NCI-H146 (cell line): ENCODE measurements around the gene TEX101.

Experiments
- DNase-seq: peaks from one replicate; lab custom pipeline; 2025; lab: John Stamatoyannopoulos, UW

Gene TEX101

DNA sequence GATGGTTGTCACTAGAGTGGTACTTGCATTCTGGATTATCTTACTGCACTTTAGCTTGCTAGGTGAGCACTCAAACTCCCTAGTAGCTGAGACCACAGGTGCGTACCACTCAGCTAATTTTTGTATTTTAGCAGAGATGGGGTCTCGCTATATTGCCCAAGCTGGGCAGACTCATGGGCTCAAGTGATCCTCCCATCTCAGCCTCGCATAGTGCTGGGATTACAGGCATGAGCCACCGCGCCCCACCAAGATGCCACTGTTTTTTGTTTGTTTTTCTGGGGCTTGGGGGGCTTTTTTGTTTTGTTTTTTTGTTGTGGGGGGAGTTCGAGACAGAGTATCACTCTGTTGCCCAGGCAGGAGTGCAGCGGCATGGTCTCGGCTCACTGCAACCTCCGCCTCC is 33.0 kb downstream of the TEX101 start:
- no peak for DNase-seq

DNA sequence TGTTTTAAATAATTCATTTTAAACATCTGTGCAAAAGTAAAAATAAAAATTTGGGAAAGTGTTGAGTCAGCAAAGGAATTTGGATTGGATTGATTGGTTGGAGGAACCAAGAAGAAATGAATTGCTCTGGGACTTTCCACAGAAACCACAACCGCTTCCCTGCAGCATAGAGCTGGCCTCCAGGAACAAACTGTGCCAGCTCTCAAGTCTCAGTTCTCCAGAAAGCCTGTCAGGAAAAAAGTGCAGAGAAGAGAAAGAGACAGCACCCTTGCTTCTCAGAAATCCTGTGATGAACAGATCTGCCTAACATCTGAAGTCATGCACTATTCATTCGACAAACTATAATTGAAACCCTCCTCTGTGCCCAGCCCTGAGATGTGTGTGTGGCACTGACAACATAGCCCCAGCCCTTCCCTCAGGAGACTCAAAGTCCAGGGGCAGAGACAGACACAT is 35.9 kb downstream of the TEX101 start:
- no peak for DNase-seq

DNA sequence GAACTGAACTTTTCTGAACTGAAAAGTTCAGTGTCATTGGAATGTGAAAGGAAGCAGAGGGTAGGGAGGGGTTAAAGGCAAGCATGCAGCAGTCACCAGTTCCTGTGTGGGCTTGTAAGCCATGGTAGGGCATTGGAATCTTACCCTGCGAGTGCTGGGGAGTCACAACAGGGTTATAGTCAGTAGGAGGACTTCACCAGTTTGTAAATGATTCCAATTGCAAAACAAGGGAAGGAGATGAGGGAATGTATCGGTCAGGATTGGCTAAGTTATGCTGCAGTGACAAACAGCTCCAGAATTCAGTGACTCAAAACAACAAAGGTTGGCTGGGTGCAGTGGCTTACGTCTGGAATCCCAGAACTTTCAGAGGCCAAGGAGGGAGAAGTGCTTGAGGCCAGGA is 37.9 kb downstream of the TEX101 start:
- no peak for DNase-seq

DNA sequence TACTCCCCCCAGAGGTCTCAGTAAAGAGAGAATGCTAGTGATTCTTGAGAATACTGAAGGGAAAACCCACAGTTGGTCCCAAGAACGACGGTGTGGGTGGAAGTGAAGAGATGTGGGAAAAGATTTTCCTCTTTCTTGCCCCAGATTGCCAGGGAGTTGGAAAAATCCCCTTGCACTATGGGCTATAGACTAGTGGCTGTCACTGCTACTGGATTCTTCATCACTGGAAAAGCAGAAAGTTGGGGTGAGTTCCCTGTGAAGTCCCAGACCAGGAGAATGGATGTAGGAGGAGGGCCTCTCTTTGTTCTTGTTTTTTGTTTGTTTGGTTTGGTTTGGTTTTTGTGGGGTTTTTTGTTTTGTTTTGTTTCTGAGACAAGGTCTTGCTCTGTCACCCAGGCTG is 39.3 kb downstream of the TEX101 start:
- no peak for DNase-seq

DNA sequence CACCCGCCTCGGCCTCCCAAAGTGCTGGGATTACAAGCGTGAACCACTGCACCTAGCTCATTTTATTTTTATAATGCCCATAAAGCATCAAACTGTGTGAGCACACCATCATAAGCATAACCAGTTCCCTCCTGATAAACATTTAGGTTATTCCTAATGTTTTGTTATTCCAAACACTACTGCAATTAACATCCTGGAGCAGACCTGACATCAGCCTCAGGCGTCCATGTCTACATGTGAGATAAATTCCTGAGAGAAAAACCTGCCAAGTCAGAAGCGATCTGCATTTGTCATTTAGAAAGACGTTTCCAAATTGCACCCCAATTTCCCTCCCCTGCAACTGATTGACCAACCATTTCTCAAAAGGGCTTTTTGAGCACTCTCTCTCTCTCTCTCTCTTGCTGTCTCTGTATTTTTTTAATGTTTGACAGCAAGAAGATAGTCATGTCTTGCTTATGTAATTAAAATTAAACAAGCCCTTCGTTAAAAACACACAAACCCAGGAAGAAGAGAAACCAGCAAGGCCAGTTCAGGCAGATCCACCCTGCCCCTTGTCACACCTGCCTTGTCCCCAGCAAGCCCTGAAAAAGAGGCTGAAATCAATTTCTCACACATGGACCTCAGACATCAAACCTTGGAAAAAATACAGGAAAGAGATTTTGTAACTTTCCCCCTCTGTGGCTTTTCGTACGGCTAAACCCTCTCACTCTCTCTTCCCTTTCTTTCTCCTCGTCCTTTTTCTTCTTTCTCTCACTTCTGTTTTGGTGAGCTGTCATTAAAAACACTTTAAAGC is 40.8 kb downstream of the TEX101 start:
- DNase-seq: no peak

DNA sequence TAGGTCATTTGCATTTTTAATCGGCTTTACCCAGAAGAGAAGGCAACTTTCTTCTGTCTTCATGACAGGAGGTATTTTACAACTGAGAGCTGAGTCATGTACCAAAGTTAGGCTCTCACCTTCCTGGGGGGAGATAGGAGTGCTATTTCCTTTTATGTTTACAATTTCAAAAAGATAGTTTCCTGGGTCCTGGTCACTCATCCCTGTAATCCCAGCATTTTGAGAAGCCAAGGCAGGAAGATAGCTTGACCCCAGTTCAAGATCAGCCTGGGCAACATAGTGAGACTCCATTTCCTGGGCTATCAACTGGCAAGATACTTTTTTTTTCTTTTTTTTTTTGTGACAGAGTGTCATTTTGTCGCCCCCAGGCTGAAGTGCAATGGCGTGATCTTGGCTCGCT is 43.1 kb downstream of the TEX101 start:
- no peak for DNase-seq

DNA sequence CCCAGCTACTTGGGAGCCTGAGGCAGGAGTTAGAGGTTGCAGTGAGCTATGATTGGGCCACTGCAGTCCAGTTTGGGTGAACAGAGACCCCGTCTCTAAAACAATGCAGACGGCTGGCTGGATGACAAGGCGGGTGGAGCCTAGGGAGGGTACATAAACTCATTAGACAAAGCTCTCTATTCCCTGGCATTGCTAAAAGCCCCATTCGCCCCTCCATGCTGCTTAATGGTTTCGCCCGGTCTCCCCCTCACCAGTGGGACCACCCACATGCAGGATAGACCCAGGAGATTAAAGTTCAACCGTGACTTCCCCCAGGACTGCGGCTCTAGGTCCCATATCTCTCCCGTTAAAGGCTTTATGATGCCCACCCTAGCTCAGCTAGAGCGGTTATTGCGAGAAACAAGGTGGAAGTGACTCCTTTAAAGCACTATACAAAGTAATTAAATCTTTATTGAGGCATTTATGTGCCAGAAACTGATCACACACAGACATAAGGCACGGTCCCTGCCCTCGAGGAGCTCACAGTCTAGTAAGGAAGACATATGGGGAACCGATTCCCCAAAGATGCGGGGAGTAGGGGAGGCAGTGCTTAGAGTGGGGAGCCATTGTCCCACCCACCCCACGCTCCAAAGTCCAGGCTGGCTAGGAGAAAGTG is 45.8 kb downstream of the TEX101 start:
- DNase-seq: no peak

DNA sequence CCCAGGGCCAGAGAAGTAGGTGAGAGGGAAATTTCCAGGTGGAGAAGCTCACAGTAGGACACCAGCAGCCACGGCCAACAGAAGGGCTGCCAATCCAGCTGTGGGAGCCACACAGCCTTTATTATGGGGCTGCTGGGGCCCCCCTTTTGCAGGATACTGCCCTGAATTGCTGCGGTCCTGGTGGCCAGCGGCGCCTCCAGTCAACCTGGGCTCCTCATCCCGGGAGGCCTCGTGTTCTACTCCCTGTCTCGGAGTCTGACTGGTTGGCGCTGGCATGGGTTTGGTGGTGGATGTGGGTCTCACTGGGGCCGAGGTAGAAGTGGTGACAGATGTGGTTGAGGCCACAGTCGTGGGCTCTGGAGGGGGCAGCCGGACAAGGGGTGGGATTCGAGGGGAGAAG is 46.6 kb downstream of the TEX101 start:
- DNase-seq: no peak

DNA sequence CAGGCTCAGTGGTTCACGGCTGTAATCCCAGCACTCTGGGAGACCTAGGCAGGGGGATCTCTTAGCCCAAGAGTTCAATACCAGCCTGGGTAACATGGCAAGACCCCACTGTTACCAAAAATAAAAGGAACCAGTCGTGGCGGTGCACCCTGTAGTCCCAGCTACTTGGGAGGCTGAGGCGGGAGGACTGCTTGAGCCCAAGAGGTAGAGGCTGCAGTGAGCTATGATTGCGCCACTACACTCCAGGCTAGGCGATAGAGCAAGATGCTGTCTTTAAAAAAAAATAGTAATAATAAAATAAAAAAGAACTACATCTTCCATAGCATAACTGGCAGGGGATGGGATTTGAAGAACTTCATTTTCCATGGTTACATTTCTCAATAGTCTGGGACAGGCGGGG is 47.7 kb downstream of the TEX101 start:
- no peak for DNase-seq

DNA sequence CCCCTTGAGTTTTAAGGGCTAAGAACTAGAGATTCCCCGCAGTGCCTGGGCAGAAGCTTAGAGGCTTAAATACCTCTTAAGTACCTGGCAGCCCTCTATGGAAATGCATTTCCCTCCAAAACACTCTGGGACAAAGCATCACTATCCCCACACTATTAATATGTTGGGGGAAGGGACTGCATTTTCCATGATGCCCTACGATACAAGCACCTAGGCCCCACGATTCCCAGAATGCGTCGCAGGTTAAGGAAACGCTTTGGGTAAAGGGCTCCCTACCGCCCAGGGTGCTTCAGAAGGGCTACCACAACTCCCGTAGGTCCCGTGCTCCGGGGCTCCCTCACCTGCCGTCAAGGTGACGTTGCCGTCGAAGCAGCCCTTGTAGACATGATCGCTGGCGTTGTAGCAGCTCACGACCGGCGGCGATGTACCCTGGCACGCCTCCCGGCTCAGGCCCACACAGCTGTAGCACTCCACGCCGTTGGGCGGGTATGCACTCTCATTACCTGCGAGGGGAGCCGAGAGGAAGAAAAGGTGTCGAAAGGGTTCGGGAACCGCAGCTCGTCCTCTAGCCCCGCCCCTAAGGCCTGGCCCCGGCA is 48.2 kb downstream of the TEX101 start:
- DNase-seq: no peak

DNA sequence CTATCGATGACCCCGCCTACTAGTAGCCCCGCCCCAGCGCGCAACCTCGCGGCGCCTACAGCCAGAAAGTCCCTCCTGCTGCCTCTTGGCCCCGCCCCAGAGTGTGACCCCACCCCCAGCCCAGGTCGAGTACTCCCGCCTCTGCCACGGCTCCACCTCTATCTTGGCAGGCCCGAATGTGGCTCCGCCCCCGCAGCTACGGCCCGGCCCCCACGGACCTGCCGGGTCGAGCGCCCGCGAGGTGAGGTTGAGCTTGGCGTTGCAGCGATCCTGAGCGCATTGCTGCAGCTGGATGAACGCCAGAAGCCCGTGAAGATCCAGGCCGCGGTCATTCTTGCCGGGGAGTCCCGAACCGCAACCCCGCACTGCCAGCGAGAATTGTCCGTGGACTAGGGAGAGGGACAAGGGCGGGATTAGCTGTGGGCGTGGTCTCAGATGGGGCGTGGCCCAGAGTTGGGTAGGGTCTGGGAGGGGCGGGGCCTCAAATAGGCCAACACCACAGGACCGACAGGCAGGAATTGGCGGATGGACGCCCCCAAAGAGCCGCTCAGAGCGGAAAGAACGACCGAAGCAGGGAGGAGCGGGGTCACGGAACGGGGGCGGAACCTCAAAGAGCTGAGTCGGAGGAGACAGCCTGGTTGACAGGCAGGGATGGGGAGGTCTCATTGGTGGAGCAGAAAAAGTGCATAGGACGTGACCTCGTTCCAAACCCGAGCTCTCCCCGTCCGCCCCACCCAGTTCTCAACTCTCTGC is 48.9 kb downstream of the TEX101 start:
- DNase-seq: peak; percentile 97

DNA sequence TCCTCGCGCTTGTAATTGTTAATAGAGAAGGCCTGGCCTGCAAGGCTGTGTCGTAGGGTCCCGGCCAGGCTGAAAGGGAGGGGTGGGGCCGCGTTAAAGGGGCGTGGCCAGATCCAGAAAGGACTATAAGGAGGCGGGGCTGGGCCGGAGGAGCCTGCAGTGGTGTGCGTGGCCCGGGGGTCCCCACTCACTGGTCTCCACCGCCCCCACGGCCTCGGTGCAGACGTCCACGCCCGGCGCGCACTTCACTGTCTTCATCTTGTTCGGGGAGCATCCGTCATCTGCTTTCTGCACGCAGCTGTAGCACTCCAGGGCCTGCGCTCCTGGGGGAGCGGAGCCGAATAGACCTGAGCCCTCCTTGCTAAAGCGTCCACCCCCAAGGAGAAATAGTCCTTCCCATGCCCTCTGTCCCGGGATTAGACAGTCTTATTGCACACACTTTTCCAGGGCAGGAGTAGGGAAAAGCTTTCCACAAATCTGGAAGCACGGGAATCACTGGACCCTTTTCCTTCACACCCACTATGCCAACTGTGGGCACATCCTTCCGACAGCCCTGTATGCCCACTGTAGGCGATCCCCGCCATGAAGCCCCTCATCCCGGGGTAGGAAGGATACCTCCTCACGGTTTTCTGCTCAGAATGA is 49.6 kb downstream of the TEX101 start:
- peak; percentile 77 for DNase-seq

DNA sequence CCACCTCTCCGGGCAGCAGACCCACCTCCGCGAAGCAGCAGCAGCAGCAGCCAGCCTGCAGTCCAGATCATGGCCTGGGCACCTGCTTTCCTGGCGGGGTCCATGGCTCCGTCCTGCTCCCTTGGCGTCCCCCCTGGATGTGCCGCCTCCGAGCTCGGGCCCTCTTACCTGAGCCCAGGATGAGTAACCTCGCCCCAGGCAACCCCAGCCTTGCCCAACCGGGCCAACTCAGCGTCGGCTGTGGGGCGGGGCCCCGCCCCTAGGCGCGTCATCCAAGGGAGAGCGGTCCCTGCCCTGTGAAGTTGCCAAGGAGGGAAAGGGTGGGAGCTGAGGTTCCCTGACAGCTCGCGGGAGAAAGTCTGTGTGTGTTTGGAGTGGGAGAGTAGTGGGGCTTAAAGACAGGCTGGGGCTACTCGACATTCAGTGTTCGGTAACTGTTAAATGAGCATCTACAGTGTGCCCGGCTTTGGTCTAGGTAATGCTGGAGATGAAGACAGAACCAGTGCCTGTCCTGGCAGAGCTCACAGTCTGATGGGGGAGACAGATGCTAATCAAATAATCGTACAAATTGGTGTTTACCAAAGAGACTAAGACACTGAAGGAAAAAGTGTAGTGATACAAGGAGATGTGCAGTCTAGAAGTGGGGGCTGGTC is 50.9 kb downstream of the TEX101 start, which contains the start of gene LYPD3:
Gene LYPD3, minus strand, starts transcription at position 141 of the 653 bp plus-strand sequence. Its CDS starts 37 bp downstream, at position 104.
- peak; percentile 21 for DNase-seq

DNA sequence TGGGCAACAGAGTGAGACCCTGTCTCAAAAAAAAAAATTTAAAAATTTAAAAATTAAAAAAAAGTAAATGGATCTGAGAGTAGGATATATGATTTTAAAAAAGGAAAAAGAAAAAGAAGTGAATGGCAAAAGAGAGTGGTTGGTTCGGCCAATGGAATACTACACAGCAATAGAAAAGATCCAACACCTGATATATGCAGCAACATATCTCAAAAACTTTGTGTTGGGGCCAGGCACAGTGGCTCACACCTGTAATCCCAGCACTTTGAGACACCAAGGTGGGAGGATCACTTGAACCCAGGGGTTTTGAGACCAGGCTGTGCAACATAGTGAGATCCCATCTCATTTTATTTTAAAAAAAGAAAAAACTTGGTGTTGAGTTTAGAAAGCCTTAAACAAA is 52.1 kb downstream of the TEX101 start:
- no peak for DNase-seq

DNA sequence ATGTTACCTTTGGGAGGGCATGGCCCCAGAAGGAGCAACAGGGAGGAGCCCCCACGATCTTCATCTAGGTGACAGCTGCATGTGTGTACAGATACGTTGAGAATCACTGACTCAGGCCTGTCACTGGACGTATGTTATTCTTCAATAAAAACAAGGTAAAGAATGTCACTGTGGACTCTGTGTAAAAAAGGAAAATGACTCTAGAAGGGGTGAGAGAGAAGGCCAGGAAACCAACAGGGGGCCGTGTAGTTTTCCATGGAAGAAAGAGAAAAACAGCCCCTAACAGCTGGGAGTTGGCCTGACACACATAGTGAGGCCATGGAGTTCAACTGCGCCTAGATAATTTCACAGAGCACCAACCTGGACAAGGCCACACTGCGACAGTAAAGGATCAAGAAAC is 52.6 kb downstream of the TEX101 start:
- no peak for DNase-seq

DNA sequence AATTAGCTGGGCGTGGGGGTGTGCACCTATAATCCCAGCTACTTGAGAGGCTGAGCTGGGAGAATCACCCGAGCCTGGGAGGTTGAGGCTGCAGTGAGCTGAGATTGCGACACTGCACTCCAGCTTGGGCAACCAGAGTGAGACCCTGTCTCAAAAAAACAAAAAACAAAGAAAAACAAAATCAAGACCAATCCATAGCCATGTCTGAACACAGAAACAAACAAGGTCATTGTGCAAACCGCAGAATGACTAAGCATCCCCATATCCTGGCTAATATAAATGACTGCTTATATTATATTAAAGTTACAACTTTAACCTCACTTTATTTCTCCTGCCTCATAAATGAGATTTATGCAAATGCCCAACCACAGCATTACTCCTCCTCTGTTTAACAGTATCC is 53.0 kb downstream of the TEX101 start:
- DNase-seq: no peak
